ENCODE data around the gene SIX3.

The SIX3 gene

DNA sequence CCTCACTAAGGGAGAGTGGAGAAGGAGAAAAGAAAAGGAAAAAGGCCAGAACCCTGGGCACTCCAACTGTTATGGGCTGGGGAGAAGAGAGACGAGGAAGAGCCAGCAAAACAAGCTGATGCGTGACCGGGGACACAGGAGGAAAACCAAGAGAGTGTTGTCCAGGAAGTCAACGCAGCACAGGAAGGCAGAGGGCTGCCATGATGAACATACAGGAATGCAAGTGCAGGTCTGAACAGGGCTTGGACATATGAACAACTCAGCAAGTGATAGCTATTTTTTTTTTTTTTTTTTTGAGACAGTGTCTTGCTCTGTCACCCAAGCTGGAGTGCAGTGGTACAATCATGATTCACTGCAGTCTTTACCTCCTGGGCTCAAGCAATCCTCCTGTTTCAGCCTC lies 28.4 kb downstream of the SIX3 start:
- H3K4me1 ChIP-seq (ENCODE audit: control insufficient read depth, insufficient read depth, low read length) = peaks cover 7% of the 10 kb centered on the region
- no peaks in the 10 kb centered on the region for H3K9me3 ChIP-seq (ENCODE audit: control insufficient read depth, insufficient read depth, low read length)
- H3K4me3 ChIP-seq (ENCODE audit: low read depth, low read length) = no peak overlapping the region
- H3K36me3 ChIP-seq (ENCODE audit: control insufficient read depth, insufficient read depth, low read length) = no peaks in the 10 kb centered on the region
- H3K9ac ChIP-seq (ENCODE audit: low read depth, low read length) = no peak overlapping the region
- peaks cover 16% of the 10 kb centered on the region for H3K27me3 ChIP-seq (ENCODE audit: control insufficient read depth, insufficient read depth, low read length)

DNA sequence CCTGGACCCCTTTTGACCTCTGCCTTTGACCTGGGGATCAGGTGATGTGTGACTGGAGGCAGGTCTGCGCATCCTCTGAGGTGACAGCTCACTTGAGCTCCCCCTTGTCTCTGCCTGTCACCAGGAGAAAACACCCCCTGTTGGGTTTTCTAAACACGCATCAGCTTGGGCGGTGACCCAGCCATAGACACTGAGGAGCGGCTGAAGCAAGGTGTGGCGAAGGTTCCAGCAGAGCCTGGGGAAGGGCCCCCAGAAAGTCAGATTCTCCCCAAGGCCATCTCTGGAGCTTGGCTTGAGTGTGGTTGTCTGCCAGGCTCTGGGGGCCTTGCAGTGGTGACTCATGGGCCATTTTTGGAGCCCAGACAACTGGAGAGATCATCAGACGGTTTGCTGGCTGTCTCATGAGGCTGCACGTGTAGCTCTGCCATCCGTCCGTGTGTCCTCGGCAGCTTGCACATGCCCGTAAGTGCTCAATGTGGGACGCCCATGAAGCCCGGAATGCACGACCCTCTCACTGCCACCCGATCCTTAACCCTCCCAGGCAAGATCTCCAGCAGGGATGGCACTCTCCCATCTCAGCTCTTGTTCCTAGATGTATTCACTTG lies 29.4 kb downstream of the SIX3 start:
- H3K36me3 ChIP-seq (ENCODE audit: control insufficient read depth, insufficient read depth, low read length) = no peaks in the 10 kb centered on the region

DNA sequence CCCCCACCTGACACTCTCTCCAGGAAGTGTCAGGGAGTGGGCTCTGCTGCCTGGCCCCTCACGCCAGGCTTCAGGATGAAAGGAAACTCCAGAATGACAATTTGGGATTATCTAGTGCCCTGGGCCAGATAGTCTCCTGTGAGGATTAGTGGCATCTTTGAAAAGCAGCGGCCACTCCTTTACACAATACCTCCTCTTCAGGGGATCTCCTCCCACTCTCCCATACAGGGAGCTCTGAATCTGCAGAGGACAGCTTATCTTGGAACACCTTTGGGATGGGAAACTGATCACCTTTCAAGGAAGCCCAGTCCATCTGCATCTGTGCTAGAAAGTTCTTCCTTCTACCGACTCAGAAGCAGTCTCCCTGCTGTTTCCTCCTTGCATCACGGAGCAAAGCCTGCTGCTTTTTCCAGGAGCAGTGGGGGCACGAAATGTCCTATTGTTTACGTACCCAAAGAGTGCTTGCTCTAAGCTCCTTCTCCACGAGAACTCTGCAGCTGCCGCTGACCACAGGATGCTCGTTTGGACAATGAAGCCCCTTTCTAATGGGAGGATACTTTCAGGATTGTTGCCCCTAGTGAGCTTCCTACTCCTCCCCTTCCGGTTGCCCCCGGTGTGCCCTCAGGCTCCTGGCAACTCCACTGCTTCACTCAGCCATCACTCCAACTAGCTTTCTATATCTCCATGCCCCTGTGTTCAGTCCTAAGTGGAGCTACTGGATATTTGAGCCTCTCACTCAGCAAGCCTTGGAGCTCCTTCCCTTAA lies 31.5 kb downstream of the SIX3 start:
- Histone ChIP-seq H3K9ac (ENCODE audit: low read depth, low read length) (no peak overlapping the region), H3K27me3 (ENCODE audit: control insufficient read depth, insufficient read depth, low read length) (peaks cover 32% of the 10 kb centered on the region), H3K4me3 (ENCODE audit: low read depth, low read length) (no peak overlapping the region), H3K36me3 (ENCODE audit: control insufficient read depth, insufficient read depth, low read length) (no peaks in the 10 kb centered on the region), H3K4me1 (ENCODE audit: control insufficient read depth, insufficient read depth, low read length) (peaks cover 7% of the 10 kb centered on the region), H3K9me3 (ENCODE audit: control insufficient read depth, insufficient read depth, low read length) (no peaks in the 10 kb centered on the region)

More for the DNA sequence above, 29.4 kb downstream of the SIX3 start:
- H3K27me3 ChIP-seq (ENCODE audit: control insufficient read depth, insufficient read depth, low read length) = peaks cover 18% of the 10 kb centered on the region
- no peak overlapping the region for H3K9ac ChIP-seq (ENCODE audit: low read depth, low read length)
- H3K4me1 ChIP-seq (ENCODE audit: control insufficient read depth, insufficient read depth, low read length) = peaks cover 7% of the 10 kb centered on the region
- no peaks in the 10 kb centered on the region for H3K9me3 ChIP-seq (ENCODE audit: control insufficient read depth, insufficient read depth, low read length)
- no peak overlapping the region for H3K4me3 ChIP-seq (ENCODE audit: low read depth, low read length)

DNA sequence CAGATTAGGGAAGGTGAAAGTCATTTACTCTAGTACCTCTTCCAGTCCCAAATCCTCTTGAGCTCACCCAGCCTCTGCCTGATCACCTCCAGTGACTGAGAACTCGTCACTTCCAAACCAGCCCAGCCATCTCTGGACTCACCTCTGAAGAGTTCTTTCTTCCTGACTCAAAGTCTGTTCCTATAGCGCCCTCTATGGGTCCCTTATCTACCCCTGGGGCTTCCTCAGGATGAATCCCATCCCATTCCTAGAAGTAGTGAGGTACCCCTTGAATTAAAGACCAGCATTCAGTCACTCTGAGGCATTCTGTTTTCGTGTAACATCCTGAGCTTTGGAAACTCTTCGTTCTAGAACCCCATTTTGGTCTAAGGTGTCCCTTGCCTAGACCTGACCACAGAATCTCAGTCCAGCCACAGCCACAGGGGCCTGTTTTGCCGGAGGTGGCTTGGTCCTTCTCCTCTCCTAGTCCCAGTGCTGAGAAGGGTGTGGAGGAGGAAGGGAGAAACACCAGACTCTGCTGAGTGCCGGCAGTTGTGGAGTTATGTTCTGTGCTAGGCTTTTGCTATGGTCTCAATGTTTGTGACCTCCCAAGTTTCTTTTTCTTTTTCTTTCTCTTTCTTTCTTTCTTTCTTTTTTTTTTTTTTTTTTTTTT lies 32.7 kb downstream of the SIX3 start:
- no peak overlapping the region for H3K9ac ChIP-seq (ENCODE audit: low read depth, low read length)
- peaks cover 7% of the 10 kb centered on the region for H3K4me1 ChIP-seq (ENCODE audit: control insufficient read depth, insufficient read depth, low read length)
- peaks cover 34% of the 10 kb centered on the region for H3K27me3 ChIP-seq (ENCODE audit: control insufficient read depth, insufficient read depth, low read length)
- no peaks in the 10 kb centered on the region for H3K9me3 ChIP-seq (ENCODE audit: control insufficient read depth, insufficient read depth, low read length)
- H3K4me3 ChIP-seq (ENCODE audit: low read depth, low read length) = no peak overlapping the region
- H3K36me3 ChIP-seq (ENCODE audit: control insufficient read depth, insufficient read depth, low read length) = no peaks in the 10 kb centered on the region

DNA sequence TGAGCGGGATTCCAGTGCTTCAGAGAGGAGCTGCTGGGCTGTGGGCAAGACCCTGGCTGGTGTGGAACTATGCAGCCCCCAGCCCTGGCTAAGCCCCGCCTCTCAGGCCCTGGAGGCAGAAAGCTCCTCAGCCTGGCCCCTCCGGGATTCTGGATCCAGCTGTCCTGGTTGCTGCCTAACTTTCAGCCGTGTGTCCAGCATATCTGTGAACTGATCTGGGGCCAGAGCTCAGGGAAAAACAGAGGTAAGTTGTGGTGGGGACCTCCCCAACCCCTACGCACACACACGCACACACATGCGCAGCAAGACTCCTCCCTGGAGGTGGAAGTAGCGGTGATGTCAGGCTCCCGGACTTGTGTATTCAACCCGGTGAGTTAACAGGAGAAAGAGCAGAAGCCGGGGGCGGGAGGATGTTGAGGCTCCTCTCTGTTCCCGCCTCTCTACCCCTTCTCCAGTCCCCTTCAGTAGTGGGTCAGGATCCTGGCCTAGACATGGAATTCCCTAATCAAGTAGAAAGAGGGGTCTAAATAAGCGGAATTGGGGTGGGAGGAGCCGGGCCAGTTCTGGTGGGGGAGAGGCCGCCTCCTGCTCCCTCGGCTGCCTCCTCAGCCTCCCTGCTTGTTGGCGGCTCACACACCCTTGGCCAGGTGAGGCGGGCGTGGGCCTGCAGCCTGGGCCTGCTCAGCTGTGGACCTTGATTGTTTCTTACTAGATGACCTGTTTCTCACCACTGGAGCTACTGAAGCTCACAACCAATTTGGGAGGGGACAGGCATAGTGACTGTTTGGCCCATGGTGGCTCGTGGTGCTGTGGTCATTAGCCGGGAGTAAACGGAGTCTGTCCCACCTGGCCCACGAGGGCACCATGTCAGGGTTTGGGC lies 34.3 kb downstream of the SIX3 start:
- H3K9ac ChIP-seq (ENCODE audit: low read depth, low read length) = no peak overlapping the region
- H3K4me1 ChIP-seq (ENCODE audit: control insufficient read depth, insufficient read depth, low read length) = peaks cover 12% of the 10 kb centered on the region
- H3K27me3 ChIP-seq (ENCODE audit: control insufficient read depth, insufficient read depth, low read length) = peaks cover 32% of the 10 kb centered on the region
- no peaks in the 10 kb centered on the region for H3K9me3 ChIP-seq (ENCODE audit: control insufficient read depth, insufficient read depth, low read length)
- H3K4me3 ChIP-seq (ENCODE audit: low read depth, low read length) = peak overlapping the region; percentile 55
- H3K36me3 ChIP-seq (ENCODE audit: control insufficient read depth, insufficient read depth, low read length) = no peaks in the 10 kb centered on the region

DNA sequence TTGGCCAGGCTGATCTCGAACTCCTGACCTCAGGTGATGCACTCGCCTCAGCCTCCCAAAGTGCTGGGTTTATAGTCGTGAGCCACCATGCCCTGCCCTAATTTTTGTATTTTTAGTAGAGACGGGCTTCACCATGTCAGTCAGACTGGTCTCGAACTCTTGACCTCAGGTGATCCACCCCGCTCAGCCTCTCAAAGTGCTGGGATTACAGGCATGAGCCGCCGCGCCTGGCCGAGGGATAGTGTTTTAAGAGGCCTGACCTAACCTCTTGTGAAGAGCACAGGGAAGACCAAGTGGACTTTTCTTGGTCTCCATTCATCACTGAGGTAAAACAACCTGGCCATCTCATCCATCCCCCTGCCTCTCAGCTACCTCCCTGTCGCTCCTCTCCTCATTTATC lies 38.1 kb downstream of the SIX3 start:
- no peaks in the 10 kb centered on the region for H3K9me3 ChIP-seq (ENCODE audit: control insufficient read depth, insufficient read depth, low read length)
- H3K36me3 ChIP-seq (ENCODE audit: control insufficient read depth, insufficient read depth, low read length) = no peaks in the 10 kb centered on the region
- H3K4me3 ChIP-seq (ENCODE audit: low read depth, low read length) = no peak overlapping the region
- H3K4me1 ChIP-seq (ENCODE audit: control insufficient read depth, insufficient read depth, low read length) = peaks cover 15% of the 10 kb centered on the region
- no peak overlapping the region for H3K9ac ChIP-seq (ENCODE audit: low read depth, low read length)
- peaks cover 37% of the 10 kb centered on the region for H3K27me3 ChIP-seq (ENCODE audit: control insufficient read depth, insufficient read depth, low read length)

DNA sequence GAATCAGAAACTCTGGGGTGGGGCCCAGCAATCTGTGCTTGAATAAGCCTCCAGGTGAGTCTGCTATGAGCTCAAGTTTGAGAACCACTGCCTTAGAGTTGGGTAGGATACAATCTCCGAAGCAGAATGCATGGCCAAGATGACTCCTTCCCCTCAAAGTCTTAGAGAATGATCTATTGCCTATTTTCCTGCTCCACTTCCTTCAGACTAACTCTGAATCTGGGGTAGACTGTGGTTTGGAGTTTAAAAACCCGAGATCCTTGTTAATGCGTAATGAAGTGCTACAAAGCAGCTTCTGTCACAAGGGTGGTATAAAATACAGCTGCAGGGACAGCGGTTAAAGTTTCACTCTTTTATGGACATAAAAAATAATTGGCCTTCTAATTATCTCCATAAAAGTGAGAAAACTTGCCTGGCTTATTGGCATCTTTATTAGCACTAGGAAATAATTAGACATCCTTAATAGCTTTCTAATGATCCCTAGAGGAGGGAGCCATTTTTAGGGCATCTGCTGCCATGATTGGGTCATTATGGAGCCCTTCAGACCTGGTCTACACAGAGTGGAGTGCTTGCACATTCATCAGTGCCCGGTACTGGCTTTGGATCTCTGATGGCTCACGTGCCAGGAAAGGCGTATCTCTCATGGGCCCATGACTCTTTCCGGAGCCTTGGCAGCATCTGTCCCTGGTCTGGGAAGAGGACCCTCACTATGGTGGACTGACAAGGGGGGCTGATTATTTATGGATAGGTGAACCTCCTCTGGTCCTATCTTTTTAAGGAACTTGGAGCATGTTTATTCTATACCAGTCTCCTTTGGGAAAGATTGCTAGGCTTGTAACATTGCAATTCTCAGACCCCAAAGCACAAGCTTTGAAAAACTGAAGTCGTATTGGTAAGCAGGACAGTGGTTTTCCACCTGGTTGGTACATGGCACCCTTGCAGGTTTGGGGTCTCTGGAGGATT lies 39.5 kb downstream of the SIX3 start:
- Histone ChIP-seq H3K27me3 (ENCODE audit: control insufficient read depth, insufficient read depth, low read length) (peaks cover 36% of the 10 kb centered on the region), H3K9me3 (ENCODE audit: control insufficient read depth, insufficient read depth, low read length) (no peaks in the 10 kb centered on the region), H3K4me1 (ENCODE audit: control insufficient read depth, insufficient read depth, low read length) (peaks cover 15% of the 10 kb centered on the region), H3K4me3 (ENCODE audit: low read depth, low read length) (no peak overlapping the region), H3K9ac (ENCODE audit: low read depth, low read length) (no peak overlapping the region), H3K36me3 (ENCODE audit: control insufficient read depth, insufficient read depth, low read length) (no peaks in the 10 kb centered on the region)

DNA sequence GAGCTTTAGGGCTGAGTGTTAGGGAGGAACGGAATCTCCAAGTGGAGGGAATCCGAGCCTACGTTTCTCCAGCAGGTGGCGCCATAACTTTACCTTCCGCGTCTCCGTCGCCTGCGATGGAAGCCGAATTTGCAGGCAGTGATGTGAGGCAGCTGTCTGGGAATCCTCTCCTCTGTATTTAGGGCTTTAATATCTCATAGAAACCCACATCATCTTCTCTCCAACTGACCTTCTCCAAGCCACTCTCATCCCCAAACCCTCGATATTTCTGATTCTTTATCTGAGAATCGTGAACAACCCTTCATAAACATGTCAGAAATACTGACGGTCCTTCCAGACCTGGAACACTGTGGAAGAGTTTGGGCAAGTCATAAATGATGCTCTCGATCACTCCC lies 40.2 kb downstream of the SIX3 start:
- H3K9ac ChIP-seq (ENCODE audit: low read depth, low read length) = no peak overlapping the region
- no peaks in the 10 kb centered on the region for H3K9me3 ChIP-seq (ENCODE audit: control insufficient read depth, insufficient read depth, low read length)
- H3K27me3 ChIP-seq (ENCODE audit: control insufficient read depth, insufficient read depth, low read length) = peaks cover 32% of the 10 kb centered on the region

DNA sequence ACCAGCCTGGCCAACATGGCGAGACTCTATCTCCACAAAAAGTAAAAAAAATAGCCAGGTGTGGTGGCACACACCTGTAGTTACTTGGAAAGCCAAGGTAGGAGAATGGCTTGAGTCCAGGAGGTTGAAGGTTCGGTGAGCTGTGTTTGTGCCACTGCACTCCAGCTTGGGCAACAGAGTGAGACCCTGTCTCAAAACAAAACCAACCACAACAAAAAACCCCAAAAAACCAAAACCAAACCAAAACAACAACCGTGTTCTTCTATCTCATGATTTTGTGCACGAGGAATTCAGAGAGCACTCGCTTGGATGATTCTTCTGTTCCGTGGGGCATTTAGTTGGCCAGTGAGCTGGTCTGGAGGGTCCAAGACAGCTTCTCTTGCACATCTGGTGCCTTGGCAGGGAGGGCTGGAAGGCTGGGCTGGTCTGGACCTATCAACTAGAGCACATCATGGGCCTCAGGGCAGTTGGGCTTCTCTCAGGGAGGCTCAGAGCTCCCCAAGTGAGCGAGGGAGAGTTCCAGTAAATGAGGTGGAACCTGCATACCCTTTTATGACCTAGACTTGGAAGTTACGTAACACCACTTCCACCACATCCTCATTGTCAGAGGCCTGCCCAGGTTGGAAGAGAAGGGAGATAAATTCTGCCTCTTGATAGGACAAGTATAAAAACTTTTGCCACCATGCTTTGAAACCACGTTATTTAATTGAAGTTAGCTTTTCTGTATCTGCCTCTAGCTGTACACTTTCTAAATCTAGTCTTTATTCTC lies 42.5 kb downstream of the SIX3 start:
- peaks cover 15% of the 10 kb centered on the region for H3K4me1 ChIP-seq (ENCODE audit: control insufficient read depth, insufficient read depth, low read length)
- H3K36me3 ChIP-seq (ENCODE audit: control insufficient read depth, insufficient read depth, low read length) = no peaks in the 10 kb centered on the region
- H3K9me3 ChIP-seq (ENCODE audit: control insufficient read depth, insufficient read depth, low read length) = no peaks in the 10 kb centered on the region
- peaks cover 18% of the 10 kb centered on the region for H3K27me3 ChIP-seq (ENCODE audit: control insufficient read depth, insufficient read depth, low read length)
- H3K9ac ChIP-seq (ENCODE audit: low read depth, low read length) = no peak overlapping the region
- no peak overlapping the region for H3K4me3 ChIP-seq (ENCODE audit: low read depth, low read length)

More for the DNA sequence above, 40.2 kb downstream of the SIX3 start:
- Histone ChIP-seq H3K36me3 (ENCODE audit: control insufficient read depth, insufficient read depth, low read length) (no peaks in the 10 kb centered on the region), H3K4me3 (ENCODE audit: low read depth, low read length) (no peak overlapping the region), H3K4me1 (ENCODE audit: control insufficient read depth, insufficient read depth, low read length) (peaks cover 15% of the 10 kb centered on the region)

DNA sequence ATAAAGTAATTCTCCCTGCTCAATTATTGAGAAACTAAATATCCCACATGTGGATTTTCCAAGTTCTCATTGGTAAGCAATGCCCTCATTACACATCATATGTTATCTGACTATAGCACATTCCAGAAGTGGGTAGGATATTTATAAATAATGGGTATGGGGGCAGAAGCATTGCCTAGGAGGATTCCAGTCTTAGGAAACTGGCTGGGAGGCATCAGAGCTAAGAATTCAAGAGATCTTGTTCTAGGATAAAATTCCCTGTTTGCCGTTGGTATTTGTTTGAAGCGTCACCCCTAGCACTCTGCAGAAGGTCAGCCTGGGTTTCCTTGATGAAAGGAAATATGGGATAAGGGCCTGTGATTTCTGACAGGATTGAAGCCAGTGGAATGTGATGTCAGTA lies 47.7 kb downstream of the SIX3 start:
- Histone ChIP-seq H3K9ac (ENCODE audit: low read depth, low read length) (no peak overlapping the region), H3K9me3 (ENCODE audit: control insufficient read depth, insufficient read depth, low read length) (no peaks in the 10 kb centered on the region), H3K4me1 (ENCODE audit: control insufficient read depth, insufficient read depth, low read length) (no peaks in the 10 kb centered on the region), H3K4me3 (ENCODE audit: low read depth, low read length) (no peak overlapping the region), H3K36me3 (ENCODE audit: control insufficient read depth, insufficient read depth, low read length) (no peaks in the 10 kb centered on the region), H3K27me3 (ENCODE audit: control insufficient read depth, insufficient read depth, low read length) (peaks cover 10% of the 10 kb centered on the region)

All from iPS-15b (cell line).